IMR-90 (cell line): ENCODE data around the gene NDUFAF5. TPM values are rescaled to one million over a fixed set of nuclear protein-coding genes. Genes with fewer than 3 reads are reported as not detected.

Source experiments
- ATAC-seq: fragments of 200-7000 bp; cut with Tn5 transposase; 2 replicates; pipeline ENCODE4 v1.9.1; 2020; ENCODE audit warnings: low read depth, mild to moderate bottlenecking, moderate library complexity
- BruUV-seq: library from RNA; stranded (reverse); fragments of 400-500 nt; replicated peaks from 2 replicates; lab custom pipeline; 2021; lab: Mats Ljungman, UMichigan
- CTCF ChIA-PET: fragments of 300-600 bp; formaldehyde crosslinking; extraction: SDS; loops from one replicate; lab custom pipeline; 2021; ENCODE audit warnings: antibody characterized with exemption; lab: Yijun Ruan, JAX
- POLR2A ChIA-PET: fragments of 300-600 bp; sonication (Branson Sonifier 250); formaldehyde crosslinking; loops from one replicate; lab custom pipeline; 2022; ENCODE audit warnings: antibody characterized with exemption; ENCODE audit not compliant: unreplicated experiment; lab: Charles Lee
- DNase-seq: peaks from one replicate; pipeline ENCODE4 v3.0.0; 2013
- H2AFZ ChIP-seq: replicated peaks from 2 replicates; pipeline ENCODE3; 2013; ENCODE audit warnings: low read length, mild to moderate bottlenecking; ENCODE audit not compliant: poor library complexity
- H2AK5ac ChIP-seq: 2 replicates; pipeline ENCODE4 v1.6.1; 2013; ENCODE audit warnings: low read depth, low read length, inconsistent platforms
- H2AK9ac ChIP-seq: replicated peaks from 2 replicates; pipeline ENCODE3; 2013; ENCODE audit warnings: mild to moderate bottlenecking, low read depth, low read length, moderate library complexity; ENCODE audit not compliant: poor library complexity
- H2BK120ac ChIP-seq: 2 replicates; pipeline ENCODE4 v1.6.1; 2013; ENCODE audit warnings: low read depth, low read length, inconsistent platforms
- H2BK15ac ChIP-seq: 3 replicates; pipeline ENCODE4 v1.6.1; 2013; ENCODE audit warnings: low read depth, low read length, inconsistent platforms
- H2BK20ac ChIP-seq: 2 replicates; pipeline ENCODE4 v1.6.1; 2013; ENCODE audit warnings: low read depth, mild to moderate bottlenecking, inconsistent platforms, low read length, moderate library complexity
- H2BK5ac ChIP-seq: 2 replicates; pipeline ENCODE4 v1.6.1; 2013; ENCODE audit warnings: mild to moderate bottlenecking, low read depth, low read length, inconsistent platforms; ENCODE audit not compliant: poor library complexity, severe bottlenecking
- H3K14ac ChIP-seq: replicated peaks from 2 replicates; pipeline ENCODE4 v1.6.1; 2013; ENCODE audit warnings: low read depth, low read length, inconsistent platforms
- H3K18ac ChIP-seq: 2 replicates; pipeline ENCODE4 v1.6.1; 2013; ENCODE audit warnings: low read depth, low read length, control low read depth
- H3K23ac ChIP-seq: 2 replicates; pipeline ENCODE4 v1.6.1; 2013; ENCODE audit warnings: low read depth, low read length, inconsistent platforms
- H3K27ac ChIP-seq: 2 replicates; pipeline ENCODE4 v1.5.1; 2013; ENCODE audit warnings: mild to moderate bottlenecking, control low read depth, low read length; ENCODE audit not compliant: insufficient read depth
- H3K27me3 ChIP-seq: 2 replicates; pipeline ENCODE4 v1.6.1; 2013; ENCODE audit warnings: low read length; ENCODE audit not compliant: control insufficient read depth, insufficient read depth
- H3K36me3 ChIP-seq: 2 replicates; pipeline ENCODE4 v1.6.1; 2013; ENCODE audit warnings: low read length, mixed read lengths; ENCODE audit not compliant: control insufficient read depth, insufficient read depth
- H3K4ac ChIP-seq: 2 replicates; pipeline ENCODE4 v1.6.1; 2013; ENCODE audit warnings: low read depth, low read length, inconsistent platforms
- H3K4me1 ChIP-seq: 2 replicates; pipeline ENCODE4 v1.6.1; 2013; ENCODE audit warnings: low read length, mixed read lengths; ENCODE audit not compliant: control insufficient read depth, insufficient read depth
- H3K4me2 ChIP-seq: 2 replicates; pipeline ENCODE4 v1.6.1; 2013; ENCODE audit warnings: low read depth, mild to moderate bottlenecking, control low read depth, low read length, moderate library complexity
- H3K4me3 ChIP-seq: 2 replicates; pipeline ENCODE4 v1.5.1; 2013; ENCODE audit warnings: low read depth, mild to moderate bottlenecking, control low read depth, low read length, moderate library complexity; ENCODE audit not compliant: insufficient read depth
- H3K56ac ChIP-seq: 2 replicates; pipeline ENCODE4 v1.6.1; 2013; ENCODE audit warnings: low read length, inconsistent platforms; ENCODE audit not compliant: insufficient read depth; ENCODE audit errors: extremely low read depth
- H3K79me1 ChIP-seq, 2 experiments: 2 replicates each; pipeline ENCODE4 v1.6.1; 2013; ENCODE audit warnings: low read length in 2 of 2, inconsistent platforms in 1 of 2, low read depth in 1 of 2
- H3K9ac ChIP-seq: 2 replicates; pipeline ENCODE4 v1.6.1; 2013; ENCODE audit warnings: low read depth, low read length, control low read depth
- H3K9me1 ChIP-seq: 2 replicates; pipeline ENCODE4 v1.6.1; 2013; ENCODE audit warnings: low read length, inconsistent platforms; ENCODE audit not compliant: insufficient read depth
- H3K9me3 ChIP-seq: 2 replicates; pipeline ENCODE4 v1.6.1; 2013; ENCODE audit warnings: low read length; ENCODE audit not compliant: control insufficient read depth, insufficient read depth
- H4K20me1 ChIP-seq: 2 replicates; pipeline ENCODE4 v1.6.1; 2013; ENCODE audit warnings: low read length, inconsistent platforms; ENCODE audit not compliant: insufficient read depth
- H4K5ac ChIP-seq: 2 replicates; pipeline ENCODE4 v1.6.1; 2013; ENCODE audit warnings: mild to moderate bottlenecking, low read depth, low read length, control low read depth
- H4K8ac ChIP-seq, 2 experiments: 2 replicates each; pipeline ENCODE4 v1.6.1; 2013; ENCODE audit warnings: low read depth in 2 of 2, low read length in 2 of 2, control low read depth in 1 of 2, inconsistent platforms in 1 of 2
- H4K91ac ChIP-seq: 2 replicates; pipeline ENCODE4 v1.6.1; 2013; ENCODE audit warnings: low read depth, low read length, inconsistent platforms; ENCODE audit not compliant: insufficient read depth
- BHLHE40 ChIP-seq: fragments of 150-350 bp; IDR thresholded peaks from 2 replicates; pipeline ENCODE4 v1.6.1; 2016; ENCODE audit warnings: mild to moderate bottlenecking, low read depth, low read length
- CHD1 ChIP-seq: IDR thresholded peaks from 2 replicates; pipeline ENCODE4 v1.6.1; 2012; ENCODE audit warnings: low read depth, low read length, improper control_type of control experiment
- FOS ChIP-seq: fragments of 150-350 bp; IDR thresholded peaks from 2 replicates; pipeline ENCODE4 v1.6.1; 2016; ENCODE audit warnings: low read depth, low read length
- MAFK ChIP-seq: IDR thresholded peaks from 2 replicates; pipeline ENCODE4 v1.6.1; 2012; ENCODE audit warnings: low read depth, low read length, improper control_type of control experiment
- MAZ ChIP-seq: IDR thresholded peaks from 2 replicates; pipeline ENCODE4 v1.6.1; 2012; ENCODE audit warnings: low read depth, mild to moderate bottlenecking, low read length, improper control_type of control experiment, moderate library complexity, borderline replicate concordance
- MXI1 ChIP-seq: IDR thresholded peaks from 2 replicates; pipeline ENCODE4 v1.6.1; 2012; ENCODE audit warnings: low read depth, mild to moderate bottlenecking, low read length, moderate library complexity, borderline replicate concordance
- NFE2L2 ChIP-seq: fragments of 150-350 bp; IDR thresholded peaks from 2 replicates; pipeline ENCODE4 v1.6.1; 2016; ENCODE audit warnings: low read depth, mild to moderate bottlenecking, low read length
- POLR2A ChIP-seq: IDR thresholded peaks from 2 replicates; pipeline ENCODE4 v1.6.1; 2012; ENCODE audit warnings: mild to moderate bottlenecking, low read depth, low read length
- RAD21 ChIP-seq: IDR thresholded peaks from 2 replicates; pipeline ENCODE4 v1.6.1; 2012; ENCODE audit warnings: low read length, improper control_type of control experiment
- RCOR1 ChIP-seq: IDR thresholded peaks from 2 replicates; pipeline ENCODE4 v1.6.1; 2012; ENCODE audit warnings: mild to moderate bottlenecking, low read length, improper control_type of control experiment; ENCODE audit not compliant: insufficient replicate concordance
- RFX5 ChIP-seq: IDR thresholded peaks from 2 replicates; pipeline ENCODE4 v1.8.0; 2012; ENCODE audit warnings: low read depth, mild to moderate bottlenecking, low read length, moderate library complexity
- SMC3 ChIP-seq: fragments of 150-350 bp; IDR thresholded peaks from 2 replicates; pipeline ENCODE4 v1.6.1; 2016; ENCODE audit warnings: low read depth, mild to moderate bottlenecking, antibody characterized with exemption, low read length, moderate library complexity
- WGBS, 2 experiments: methylation state at CpG; one replicate each; pipeline versions ENCODE4 v1.1.5 to v1.1.7; 2013; ENCODE audit warnings: missing lambda C conversion rate in 2 of 2; ENCODE audit not compliant: insufficient read length in 1 of 2; ENCODE audit errors: extremely low coverage in 2 of 2; 5-methylcytosine and 5-hydroxymethylcytosine counted together
- dilution Hi-C: fragments of 300-500 bp; cut with HindIII; formaldehyde crosslinking; loops from one replicate; pipeline ENCODE4 v1.14.3; 2018; ENCODE audit warnings: low sequenced_read_pairs; ENCODE audit not compliant: unreplicated experiment
- in situ Hi-C: fragments of 300-500 bp; cut with MboI; formaldehyde crosslinking; loops from 3 replicates; pipeline ENCODE4 v1.14.3; 2019; ENCODE audit warnings: low sequenced_read_pairs, inconsistent platforms, mixed read lengths
- intact Hi-C: fragments of 100-400 bp; cut with micrococcal nuclease; formaldehyde crosslinking; loops from 2 replicates; pipeline ENCODE4 v1.10.0; 2022
- polyA plus RNA-seq, 3 experiments: library from polyadenylated mRNA; depleted of rRNA; stranded (reverse); fragments of >200 nt; gene quantifications; 2 replicates each; pipeline ENCODE4 v1.2.3, GENCODE V29; 2012; ENCODE audit warnings: low replicate concordance in 1 of 3
- total RNA-seq: library from RNA; depleted of rRNA; stranded (reverse); fragments of >200 nt; gene quantifications from 2 replicates; pipeline ENCODE4 v1.2.3, GENCODE V29; 2012
- TF ChIP-seq, protein P1 (sequence below): conservative IDR thresholded peaks from 2 replicates; pipeline ENCODE4 v1.5.1; 2012; ENCODE audit warnings: mild to moderate bottlenecking, low read depth, low read length, improper control_type of control experiment
- TF ChIP-seq, protein P2 (sequence below): fragments of 150-350 bp; IDR thresholded peaks from 2 replicates; pipeline ENCODE4 v1.6.1; 2016; ENCODE audit warnings: low read depth, mild to moderate bottlenecking, low read length, moderate library complexity, borderline replicate concordance
- TF ChIP-seq, protein P3 (sequence below): fragments of 150-350 bp; IDR thresholded peaks from 2 replicates; pipeline ENCODE4 v1.6.1; 2017; ENCODE audit warnings: mild to moderate bottlenecking, antibody characterized with exemption, low read length, low read depth

Gene NDUFAF5
- total and polyA plus RNA-seq, 2 of the 4 experiments (the other 2 are of a cell fraction), result 6.8 to 12.3 TPM

DNA sequence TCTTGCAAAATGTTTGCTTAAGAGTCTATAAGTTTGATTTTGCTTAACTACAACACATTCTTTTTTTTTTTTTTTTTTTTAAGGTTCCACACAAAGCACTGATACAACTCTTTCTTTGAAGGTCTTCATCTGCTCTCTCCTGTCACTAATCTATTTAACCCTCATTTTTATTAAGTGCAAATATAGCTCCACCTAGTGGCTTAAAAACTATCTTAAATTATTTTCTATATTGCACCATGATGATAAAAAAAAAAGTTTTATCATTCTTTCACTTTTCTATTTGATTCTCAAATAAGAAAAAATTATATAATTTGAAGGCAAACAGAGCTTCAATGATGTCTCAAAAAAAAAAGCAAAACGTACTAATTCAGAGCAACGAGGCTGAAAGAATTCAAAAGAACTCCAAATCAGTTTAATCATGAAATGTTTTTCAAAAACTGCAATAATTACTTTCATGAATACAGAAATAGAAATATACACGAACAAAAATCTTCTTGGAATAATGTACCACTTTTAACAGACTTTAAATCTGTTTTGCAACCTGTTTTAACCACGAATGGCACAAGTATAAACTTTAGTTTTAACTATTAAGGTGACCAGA lies 12.9 kb upstream of the NDUFAF5 start:
- ChIA-PET CTCF (interaction anchor here (0.6 to 2.0 kb wide), 8 partner anchors 13 to 1923 kb away, joined by 3 to 8 read pairs (median 6); partner anchors contain the start of genes ESF1 and NDUFAF5), POLR2A (interaction anchor here (0.7 kb wide), 1 partner anchor 23 kb away, joined by 3 read pairs; no protein-coding TSS in a partner anchor)
- H3K18ac ChIP-seq, result no peak overlapping the region
- no peak overlapping the region for H2BK15ac ChIP-seq
- no peak overlapping the region for H3K4ac ChIP-seq
- dilution Hi-C loops (no loop called here), intact Hi-C loops (loop anchor here (1.0 to 10.0 kb wide), 5 partner anchors 225 to 801 kb away; no protein-coding TSS in a partner anchor), in situ Hi-C loops (loop anchor here (5.0 to 25.0 kb wide), 2 partner anchors 310 to 655 kb away; no protein-coding TSS in a partner anchor)
- no peak overlapping the region for H2BK20ac ChIP-seq
- H3K23ac ChIP-seq, result no peak overlapping the region
- no peak overlapping the region for H2BK5ac ChIP-seq
- DNase-seq (peak; percentile 27), ATAC-seq (peak; percentile 48; the same call in 1 of the 2 replicates)
- H3K56ac ChIP-seq, result no peak overlapping the region
- BruUV-seq, result no TSS peak
- H4K91ac ChIP-seq, result no peak overlapping the region
- no peaks in the 10 kb centered on the region for H3K27me3 ChIP-seq
- no peak overlapping the region for H3K4me3 ChIP-seq
- no peaks in the 10 kb centered on the region for H4K20me1 ChIP-seq
- H3K79me1 ChIP-seq, result no peaks in the 10 kb centered on the region
- no CpG with 5 or more reads among the region's 4 CpGs for WGBS, 2 experiments
- no peaks in the 10 kb centered on the region for H3K9me3 ChIP-seq
- no peak overlapping the region for H3K27ac ChIP-seq
- no peak overlapping the region for H2AFZ ChIP-seq
- no peak overlapping the region for H4K5ac ChIP-seq
- H3K36me3 ChIP-seq, result peaks cover 26% of the 10 kb centered on the region
- no peak overlapping the region for H2BK120ac ChIP-seq
- no peak overlapping the region for H2AK9ac ChIP-seq
- no peak overlapping the region for H3K9ac ChIP-seq
- H3K4me2 ChIP-seq, result no peak overlapping the region
- no peaks in the 10 kb centered on the region for H3K4me1 ChIP-seq
- no peaks in the 10 kb centered on the region; the same call in 1 of the 2 replicates for H3K9me1 ChIP-seq
- H3K14ac ChIP-seq, result no peak overlapping the region
- H2AK5ac ChIP-seq, result no peak overlapping the region
- H4K8ac ChIP-seq, result no peak overlapping the region
- no peak for TF ChIP-seq FOS
- TF ChIP-seq RFX5, result no peak
- no peak for TF ChIP-seq BHLHE40
- TF ChIP-seq MAFK, result no peak
- TF ChIP-seq RCOR1, result no peak
- TF ChIP-seq, protein P1, sequence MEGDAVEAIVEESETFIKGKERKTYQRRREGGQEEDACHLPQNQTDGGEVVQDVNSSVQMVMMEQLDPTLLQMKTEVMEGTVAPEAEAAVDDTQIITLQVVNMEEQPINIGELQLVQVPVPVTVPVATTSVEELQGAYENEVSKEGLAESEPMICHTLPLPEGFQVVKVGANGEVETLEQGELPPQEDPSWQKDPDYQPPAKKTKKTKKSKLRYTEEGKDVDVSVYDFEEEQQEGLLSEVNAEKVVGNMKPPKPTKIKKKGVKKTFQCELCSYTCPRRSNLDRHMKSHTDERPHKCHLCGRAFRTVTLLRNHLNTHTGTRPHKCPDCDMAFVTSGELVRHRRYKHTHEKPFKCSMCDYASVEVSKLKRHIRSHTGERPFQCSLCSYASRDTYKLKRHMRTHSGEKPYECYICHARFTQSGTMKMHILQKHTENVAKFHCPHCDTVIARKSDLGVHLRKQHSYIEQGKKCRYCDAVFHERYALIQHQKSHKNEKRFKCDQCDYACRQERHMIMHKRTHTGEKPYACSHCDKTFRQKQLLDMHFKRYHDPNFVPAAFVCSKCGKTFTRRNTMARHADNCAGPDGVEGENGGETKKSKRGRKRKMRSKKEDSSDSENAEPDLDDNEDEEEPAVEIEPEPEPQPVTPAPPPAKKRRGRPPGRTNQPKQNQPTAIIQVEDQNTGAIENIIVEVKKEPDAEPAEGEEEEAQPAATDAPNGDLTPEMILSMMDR, result peak; percentile 51
- TF ChIP-seq MXI1, result no peak
- TF ChIP-seq NFE2L2, result no peak
- TF ChIP-seq, protein P2, sequence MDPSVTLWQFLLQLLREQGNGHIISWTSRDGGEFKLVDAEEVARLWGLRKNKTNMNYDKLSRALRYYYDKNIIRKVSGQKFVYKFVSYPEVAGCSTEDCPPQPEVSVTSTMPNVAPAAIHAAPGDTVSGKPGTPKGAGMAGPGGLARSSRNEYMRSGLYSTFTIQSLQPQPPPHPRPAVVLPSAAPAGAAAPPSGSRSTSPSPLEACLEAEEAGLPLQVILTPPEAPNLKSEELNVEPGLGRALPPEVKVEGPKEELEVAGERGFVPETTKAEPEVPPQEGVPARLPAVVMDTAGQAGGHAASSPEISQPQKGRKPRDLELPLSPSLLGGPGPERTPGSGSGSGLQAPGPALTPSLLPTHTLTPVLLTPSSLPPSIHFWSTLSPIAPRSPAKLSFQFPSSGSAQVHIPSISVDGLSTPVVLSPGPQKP, result no peak
- TF ChIP-seq MAZ, result no peak
- TF ChIP-seq, protein P3, sequence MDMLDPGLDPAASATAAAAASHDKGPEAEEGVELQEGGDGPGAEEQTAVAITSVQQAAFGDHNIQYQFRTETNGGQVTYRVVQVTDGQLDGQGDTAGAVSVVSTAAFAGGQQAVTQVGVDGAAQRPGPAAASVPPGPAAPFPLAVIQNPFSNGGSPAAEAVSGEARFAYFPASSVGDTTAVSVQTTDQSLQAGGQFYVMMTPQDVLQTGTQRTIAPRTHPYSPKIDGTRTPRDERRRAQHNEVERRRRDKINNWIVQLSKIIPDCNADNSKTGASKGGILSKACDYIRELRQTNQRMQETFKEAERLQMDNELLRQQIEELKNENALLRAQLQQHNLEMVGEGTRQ, result no peak
- TF ChIP-seq POLR2A, result no peak
- peak; percentile 26 for TF ChIP-seq RAD21
- TF ChIP-seq SMC3, result peak; percentile 37
- TF ChIP-seq CHD1, result no peak
